GM18499 (cell line): ENCODE data around the gene ALB.

Source experiments
- ATAC-seq: cut with Tn5 transposase; IDR thresholded peaks from one replicate; pipeline ENCODE4 v1.9.1; 2021; ENCODE audit warnings: moderate number of reproducible peaks; ENCODE audit not compliant: insufficient read depth, unreplicated experiment

The ALB gene

GRCh38 chr4:73426666-73427065 lies 22.6 kb downstream of the ALB start:
- no peak for ATAC-seq

DNA sequence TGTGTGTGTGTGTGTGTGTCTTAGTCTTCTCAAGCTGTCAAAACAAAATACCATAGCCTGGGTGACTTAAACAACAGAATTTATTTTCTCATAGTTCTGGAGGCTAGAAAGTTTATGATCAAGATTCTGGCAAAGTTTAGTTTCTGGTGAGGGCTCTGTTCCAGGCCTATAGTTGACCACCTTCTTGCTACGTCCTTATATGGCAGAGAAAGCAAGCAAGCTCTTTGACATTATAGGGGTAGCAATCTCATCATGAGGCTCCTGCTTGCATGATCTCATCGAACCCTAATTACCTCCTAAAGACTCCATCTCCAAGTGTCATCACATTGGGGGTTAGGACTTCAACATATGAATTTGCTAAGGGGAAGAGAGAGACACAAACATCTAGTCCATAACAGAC lies 25.0 kb downstream of the ALB start:
- ATAC-seq: no peak

- ATAC-seq: no peak
Measured at GRCh38 chr4:73429826-73430587, 25.9 kb downstream of the ALB start.

GRCh38 chr4:73431813-73432168 lies 27.7 kb downstream of the ALB start:
- ATAC-seq: no peak

DNA sequence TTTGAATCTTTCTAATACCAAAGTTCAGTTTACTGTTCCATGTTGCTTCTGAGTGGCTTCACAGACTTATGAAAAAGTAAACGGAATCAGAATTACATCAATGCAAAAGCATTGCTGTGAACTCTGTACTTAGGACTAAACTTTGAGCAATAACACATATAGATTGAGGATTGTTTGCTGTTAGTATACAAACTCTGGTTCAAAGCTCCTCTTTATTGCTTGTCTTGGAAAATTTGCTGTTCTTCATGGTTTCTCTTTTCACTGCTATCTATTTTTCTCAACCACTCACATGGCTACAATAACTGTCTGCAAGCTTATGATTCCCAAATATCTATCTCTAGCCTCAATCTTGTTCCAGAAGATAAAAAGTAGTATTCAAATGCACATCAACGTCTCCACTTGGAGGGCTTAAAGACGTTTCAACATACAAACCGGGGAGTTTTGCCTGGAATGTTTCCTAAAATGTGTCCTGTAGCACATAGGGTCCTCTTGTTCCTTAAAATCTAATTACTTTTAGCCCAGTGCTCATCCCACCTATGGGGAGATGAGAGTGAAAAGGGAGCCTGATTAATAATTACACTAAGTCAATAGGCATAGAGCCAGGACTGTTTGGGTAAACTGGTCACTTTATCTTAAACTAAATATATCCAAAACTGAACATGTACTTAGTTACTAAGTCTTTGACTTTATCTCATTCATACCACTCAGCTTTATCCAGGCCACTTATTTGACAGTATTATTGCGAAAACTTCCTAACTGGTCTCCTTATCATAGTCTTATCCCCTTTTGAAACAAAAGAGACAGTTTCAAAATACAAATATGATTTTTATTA lies 28.3 kb downstream of the ALB start:
- no peak for ATAC-seq

GRCh38 chr4:73433140-73433539 lies 29.1 kb downstream of the ALB start:
- no peak for ATAC-seq

DNA sequence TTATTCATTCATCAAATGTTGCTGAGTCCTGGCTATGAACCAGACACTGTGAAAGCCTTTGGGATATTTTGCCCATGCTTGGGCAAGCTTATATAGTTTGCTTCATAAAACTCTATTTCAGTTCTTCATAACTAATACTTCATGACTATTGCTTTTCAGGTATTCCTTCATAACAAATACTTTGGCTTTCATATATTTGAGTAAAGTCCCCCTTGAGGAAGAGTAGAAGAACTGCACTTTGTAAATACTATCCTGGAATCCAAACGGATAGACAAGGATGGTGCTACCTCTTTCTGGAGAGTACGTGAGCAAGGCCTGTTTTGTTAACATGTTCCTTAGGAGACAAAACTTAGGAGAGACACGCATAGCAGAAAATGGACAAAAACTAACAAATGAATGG lies 30.2 kb downstream of the ALB start:
- no peak for ATAC-seq

- no peak for ATAC-seq
Measured at GRCh38 chr4:73435984-73436383, 31.9 kb downstream of the ALB start, which contains the start of gene AFP. Gene AFP (plus strand): TSS chr4:73436221. CDS start chr4:73436263, 42 bp downstream.

DNA sequence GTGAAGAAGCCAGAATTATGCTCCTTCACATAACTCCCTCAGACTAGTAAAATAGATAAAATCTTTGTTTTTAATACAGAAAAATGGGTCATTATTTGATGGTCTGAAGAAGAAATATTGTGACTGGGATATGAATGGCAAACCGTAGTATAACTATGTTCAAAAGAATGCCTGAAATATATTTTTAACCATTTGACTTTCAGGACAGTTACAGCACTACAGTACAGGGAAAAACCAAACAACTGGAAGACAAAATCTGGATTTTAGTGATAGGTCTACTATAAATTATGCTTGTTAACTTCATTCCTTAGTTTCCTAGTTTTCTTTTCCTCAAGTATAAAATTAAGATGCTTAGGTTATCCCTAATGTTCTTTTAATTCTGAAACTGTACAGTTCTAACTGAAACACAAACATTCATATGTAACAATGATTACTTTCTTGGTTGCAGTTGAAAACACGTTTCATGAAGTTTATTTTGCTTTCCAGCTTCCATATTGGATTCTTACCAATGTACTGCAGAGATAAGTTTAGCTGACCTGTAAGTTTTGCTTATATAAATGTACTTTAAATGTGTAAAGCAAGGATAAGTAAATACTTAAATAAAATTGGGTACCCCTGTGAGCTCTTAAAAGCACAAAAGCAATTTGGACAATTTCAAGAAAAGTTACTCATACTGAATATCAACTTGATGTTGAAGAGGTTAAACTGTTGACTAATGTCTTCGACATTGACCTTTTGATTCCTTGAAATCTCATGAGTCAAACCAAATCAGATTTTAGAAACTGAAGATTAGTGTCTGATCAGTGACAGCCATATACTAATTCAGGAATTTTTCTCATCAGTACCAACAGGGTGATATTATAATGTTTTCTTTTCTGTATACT lies 32.8 kb downstream of the ALB start:
- no peak for ATAC-seq

DNA sequence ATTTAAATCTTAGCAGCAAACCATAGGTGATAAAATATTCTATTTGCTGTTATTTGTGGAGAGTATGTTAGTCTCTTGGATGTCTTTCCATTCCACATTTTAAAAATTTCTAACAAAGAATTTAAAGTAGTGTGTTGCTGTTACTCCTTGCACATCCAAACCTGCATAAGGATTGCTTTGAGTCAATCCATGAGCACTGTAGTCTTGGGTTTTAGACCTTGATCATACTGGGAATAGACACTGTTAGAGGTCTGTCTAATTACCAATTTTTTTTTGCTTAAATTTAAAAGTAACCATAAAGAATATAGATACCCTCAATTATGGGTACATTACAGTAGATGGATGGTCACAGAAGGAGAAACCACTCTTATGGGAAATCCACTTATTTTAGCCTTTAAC lies 33.5 kb downstream of the ALB start:
- no peak for ATAC-seq

GRCh38 chr4:73438048-73438447 lies 34.0 kb downstream of the ALB start:
- ATAC-seq: no peak

DNA sequence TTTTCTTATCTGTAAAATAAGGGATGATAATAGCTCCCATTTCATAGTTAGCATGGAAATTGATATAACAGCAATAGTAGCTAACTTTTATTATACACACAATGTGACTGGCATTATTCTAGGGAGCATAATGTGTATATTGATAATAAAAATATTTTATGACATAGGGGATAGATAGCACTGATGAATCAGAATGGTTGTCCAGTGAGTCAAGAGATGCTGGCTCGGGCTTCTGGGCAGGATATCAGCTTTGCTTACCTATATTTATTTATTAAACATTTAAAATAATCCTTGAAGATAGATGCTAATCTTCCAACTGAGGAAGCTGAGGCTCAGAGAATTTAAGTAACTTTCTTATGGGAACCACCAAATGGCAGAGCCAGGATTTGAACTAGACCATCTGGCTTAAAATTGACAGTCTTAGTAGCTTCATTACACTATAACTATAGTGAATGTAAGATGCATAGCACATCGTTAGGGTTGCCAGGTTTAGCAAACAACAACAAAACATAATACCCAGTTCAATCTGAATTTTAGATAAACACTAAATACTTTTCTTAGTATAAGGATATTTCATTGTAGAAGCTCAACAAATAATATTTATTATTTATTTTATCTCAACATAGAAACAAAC lies 34.6 kb downstream of the ALB start:
- no peak for ATAC-seq

DNA sequence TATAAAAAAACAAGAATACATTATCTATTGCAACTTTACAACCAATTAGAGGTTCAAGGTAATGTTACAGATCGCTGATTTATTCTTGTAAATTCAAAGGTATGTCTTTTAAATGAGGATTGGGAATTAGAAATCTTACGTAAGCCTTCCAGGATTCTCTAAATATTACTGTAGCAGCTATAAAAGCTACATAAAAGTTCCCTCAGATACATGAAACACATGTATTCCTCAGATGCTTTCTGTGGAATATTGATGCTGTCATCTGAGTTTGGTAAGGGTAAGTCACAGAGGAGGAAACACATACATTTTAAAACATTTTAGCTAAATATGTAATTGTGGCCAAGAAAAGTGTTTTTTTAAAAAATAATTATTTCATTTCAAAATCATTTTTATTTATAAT lies 35.4 kb downstream of the ALB start:
- ATAC-seq: no peak

DNA sequence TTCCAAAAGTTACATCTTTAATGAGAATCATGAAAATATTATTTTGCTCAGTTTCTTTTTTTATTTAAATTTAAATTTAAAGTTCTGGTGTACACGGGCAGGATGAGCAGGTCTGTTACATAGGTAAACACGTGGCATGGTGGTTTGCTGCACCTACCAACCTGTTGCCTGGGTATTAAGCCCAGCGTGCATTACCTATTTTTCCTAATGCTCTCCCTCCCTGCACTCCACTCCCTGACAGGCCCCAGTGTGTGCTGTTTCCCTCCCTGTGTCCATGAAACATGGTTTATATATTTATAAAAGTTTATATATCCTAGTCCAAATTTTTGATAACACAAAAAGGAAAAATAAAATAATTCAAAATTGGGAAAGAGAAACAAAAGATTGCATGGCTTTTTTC lies 35.9 kb downstream of the ALB start:
- no peak for ATAC-seq

GRCh38 chr4:73440653-73441052 lies 36.6 kb downstream of the ALB start:
- no peak for ATAC-seq

- no peak for ATAC-seq
Measured at GRCh38 chr4:73442275-73442674, 38.2 kb downstream of the ALB start.

DNA sequence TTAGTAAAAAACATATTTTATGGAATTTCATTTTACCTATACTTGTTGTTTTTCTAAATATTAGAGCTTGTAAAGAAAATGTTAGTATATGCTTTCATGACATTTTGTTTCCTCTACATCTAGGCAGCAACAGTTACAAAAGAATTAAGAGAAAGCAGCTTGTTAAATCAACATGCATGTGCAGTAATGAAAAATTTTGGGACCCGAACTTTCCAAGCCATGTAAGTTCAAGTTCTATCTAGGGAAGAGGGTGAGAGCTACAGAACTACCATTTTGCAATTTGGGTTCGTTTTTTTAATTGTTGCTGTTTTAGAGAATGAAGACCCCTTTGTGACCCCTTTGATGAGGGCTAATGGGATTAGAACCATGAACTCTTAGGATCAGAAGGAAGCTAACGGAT lies 39.1 kb downstream of the ALB start:
- no peak for ATAC-seq

DNA sequence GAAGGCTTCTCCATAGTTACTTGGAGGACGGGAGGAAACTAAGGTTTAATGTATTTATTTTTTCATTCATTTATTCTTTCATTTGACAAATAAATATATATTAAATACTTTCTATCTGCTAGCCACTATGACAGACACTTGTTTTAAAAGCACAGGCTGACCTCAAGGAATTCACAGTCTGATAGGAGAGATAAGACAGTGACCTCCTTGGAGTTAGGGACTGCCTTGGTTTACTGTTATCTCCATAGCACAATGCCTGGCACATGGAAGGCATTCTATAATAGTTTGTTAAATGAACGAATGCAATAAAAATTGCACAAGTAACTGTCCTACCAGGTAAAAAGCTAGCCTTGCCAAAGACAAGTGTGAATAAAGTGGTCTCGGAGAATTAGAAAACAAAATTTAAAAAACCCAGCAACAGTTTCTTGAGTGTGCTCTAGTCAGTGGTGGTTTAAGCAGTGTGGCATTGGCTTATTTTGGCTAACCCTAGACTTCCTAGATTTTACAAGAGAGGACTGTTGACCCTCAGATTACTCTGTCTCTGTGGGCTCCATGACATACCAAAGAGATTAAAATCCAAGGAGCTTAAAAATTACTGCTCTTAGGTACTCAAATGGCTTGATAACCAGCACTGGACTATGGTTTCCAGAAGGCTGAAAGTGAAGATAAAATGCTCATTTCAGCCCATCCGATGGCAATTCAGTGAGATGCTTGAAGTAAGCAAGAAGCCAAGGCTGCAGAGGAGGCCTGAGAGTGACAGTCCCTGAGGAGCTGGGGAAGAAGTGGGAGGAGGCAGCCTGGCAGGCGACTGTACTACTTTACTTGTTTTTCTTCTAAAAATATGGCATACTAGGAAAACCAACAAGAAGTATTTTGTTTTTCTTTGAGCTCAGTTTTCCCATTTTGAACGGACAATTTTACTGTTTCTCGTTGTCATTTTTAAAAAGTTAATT lies 41.6 kb downstream of the ALB start:
- ATAC-seq: no peak

DNA sequence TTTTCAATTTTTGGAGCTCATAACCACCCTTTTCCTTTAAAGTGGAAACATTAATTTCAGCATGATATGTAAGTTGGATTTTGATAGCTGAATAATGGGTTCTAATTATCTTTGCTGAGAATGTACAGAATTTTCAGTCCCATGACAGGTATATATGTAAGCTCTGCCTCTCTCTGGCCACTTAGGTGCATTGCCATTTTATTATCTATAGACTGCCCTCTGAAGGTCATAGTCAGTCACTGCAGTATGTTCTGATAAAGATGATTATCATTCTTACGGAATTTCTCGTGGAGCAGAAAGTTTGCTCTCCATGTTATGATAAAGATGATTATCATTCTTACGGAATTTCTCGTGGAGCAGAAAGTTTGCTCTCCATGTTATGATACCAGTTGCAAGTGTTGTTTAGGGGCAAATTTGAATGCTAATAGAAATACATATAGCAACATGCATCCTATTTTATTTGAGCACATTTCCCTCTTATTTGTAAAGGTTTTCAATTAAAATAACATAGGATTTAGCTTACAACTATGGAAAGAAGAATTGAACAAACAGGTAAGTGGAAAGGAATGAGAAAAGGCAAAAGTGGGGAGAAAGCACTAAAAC lies 42.4 kb downstream of the ALB start:
- peak; percentile 98 for ATAC-seq
